Epithelial cell of proximal tubule (primary cell): ENCODE measurements around the gene SLC26A9. TPM values are rescaled to one million over a fixed set of nuclear protein-coding genes. Genes with fewer than 3 reads are reported as not detected.

Source experiments
- DNase-seq: peaks from one replicate; pipeline ENCODE4 v3.0.0-alpha.2; 2011; ENCODE audit warnings: low read depth
- H3K4me3 ChIP-seq: 2 replicates; pipeline ENCODE4 v1.5.1; 2011; ENCODE audit warnings: low read depth, mild to moderate bottlenecking, low read length
- total RNA-seq: library from RNA; depleted of rRNA; stranded (reverse); fragments of >200 nt; gene quantifications from 2 replicates; pipeline ENCODE4 v1.2.3, GENCODE V29; 2015
- TF ChIP-seq, protein P1 (sequence below): conservative IDR thresholded peaks from 2 replicates; pipeline ENCODE4 v1.5.1; 2012; ENCODE audit warnings: low read depth, mild to moderate bottlenecking, low read length

Gene SLC26A9
- total RNA-seq, 1 donor from 2014 or later, result not detected

DNA sequence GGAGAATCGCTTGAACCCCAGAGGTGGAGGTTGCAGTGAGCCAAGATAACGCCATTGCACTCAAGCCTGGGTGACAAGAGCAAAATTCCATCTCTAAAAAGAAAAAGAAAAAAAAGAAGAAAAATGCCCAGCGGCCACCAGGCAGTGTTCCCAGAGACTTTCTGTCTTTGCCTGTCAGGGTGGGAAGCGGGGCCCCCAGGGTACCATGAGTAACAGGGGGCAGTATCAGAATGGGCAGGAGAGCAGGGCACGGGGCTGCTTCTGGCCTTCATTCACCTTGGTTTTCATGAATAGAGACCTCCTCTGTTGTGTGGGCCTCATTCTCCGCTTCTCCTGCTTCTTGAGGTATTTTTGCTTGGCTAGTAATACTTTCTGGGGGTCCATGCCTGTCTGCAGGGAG lies 20.4 kb downstream of the SLC26A9 start:
- TF ChIP-seq, protein P1, sequence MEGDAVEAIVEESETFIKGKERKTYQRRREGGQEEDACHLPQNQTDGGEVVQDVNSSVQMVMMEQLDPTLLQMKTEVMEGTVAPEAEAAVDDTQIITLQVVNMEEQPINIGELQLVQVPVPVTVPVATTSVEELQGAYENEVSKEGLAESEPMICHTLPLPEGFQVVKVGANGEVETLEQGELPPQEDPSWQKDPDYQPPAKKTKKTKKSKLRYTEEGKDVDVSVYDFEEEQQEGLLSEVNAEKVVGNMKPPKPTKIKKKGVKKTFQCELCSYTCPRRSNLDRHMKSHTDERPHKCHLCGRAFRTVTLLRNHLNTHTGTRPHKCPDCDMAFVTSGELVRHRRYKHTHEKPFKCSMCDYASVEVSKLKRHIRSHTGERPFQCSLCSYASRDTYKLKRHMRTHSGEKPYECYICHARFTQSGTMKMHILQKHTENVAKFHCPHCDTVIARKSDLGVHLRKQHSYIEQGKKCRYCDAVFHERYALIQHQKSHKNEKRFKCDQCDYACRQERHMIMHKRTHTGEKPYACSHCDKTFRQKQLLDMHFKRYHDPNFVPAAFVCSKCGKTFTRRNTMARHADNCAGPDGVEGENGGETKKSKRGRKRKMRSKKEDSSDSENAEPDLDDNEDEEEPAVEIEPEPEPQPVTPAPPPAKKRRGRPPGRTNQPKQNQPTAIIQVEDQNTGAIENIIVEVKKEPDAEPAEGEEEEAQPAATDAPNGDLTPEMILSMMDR, result no peak
- H3K4me3 ChIP-seq, result no peak overlapping the region
- no peak for DNase-seq

DNA sequence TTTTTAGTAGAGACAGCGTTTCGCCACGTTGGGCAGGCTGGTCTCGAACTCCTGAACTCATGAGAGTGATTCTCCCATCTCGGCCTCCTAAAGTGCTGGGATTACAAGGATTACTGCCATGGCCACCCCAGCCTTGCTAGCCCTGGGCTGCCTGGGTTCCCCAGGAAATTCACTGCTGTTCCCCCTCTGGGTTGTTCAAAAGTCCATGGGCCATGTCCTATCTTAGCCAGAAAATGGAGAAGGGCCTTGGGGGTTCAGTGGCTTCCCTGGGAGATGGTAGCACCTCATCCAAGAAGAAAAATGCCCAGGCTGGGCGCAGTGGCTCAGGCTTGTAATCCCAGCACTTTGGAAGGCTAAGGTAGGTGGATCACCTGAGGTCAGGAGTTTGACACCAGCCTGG lies 20.9 kb downstream of the SLC26A9 start:
- DNase-seq, result no peak
- TF ChIP-seq, protein P1, result no peak
- no peak overlapping the region for H3K4me3 ChIP-seq

DNA sequence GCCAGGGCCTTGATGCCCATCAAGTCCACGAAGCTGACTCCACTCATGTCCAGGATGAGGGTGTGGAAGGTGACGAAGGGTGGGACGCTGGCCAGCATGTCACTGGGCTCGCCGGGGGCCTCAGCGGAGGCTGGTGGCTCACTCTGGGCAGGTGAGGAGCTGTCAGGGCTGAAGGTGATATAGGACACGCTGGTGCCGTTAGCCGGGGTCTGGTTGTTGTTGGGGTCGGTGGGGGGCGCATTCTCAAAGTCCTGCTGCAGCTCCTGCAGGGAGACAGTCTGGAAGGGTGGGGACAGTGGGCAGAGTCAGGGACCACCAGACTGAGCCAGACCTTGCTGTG lies 21.7 kb downstream of the SLC26A9 start:
- DNase-seq, result no peak
- H3K4me3 ChIP-seq, result no peak overlapping the region
- TF ChIP-seq, protein P1, result no peak

DNA sequence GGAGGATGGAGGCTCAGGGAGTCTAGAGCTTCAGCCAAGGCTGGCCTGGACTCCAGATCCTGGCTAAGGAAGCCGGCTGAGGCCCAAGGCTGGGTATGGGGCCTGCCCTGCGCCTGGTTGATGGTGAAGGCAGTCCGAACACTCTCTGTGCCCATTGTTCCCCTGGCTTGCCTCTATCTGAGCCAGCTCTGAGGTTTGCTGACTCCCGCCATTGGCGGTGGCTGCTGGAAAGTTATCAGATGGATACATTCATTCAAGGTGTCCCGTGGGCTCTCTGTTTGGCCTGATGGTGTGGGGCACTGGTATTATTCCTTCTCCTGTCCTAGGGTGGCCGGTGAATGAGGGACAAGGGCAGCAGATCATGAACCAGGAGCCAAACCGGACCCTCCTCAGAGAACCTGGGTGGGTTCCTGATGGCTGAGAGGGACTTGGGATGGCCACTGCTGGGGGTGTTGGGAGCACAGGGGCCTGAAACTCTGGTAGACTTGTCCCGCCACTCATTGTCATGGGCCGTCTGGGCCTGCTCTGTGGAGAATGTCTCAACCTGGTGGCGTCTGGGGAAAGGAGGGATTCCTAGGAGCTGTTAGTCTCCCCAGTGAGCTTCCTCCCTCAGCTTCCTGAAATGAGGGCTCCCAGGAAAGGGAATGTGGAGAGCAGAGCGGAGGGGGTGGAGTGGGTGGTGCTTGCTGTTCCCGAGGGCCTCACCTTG lies 22.2 kb downstream of the SLC26A9 start:
- TF ChIP-seq, protein P1, result no peak
- H3K4me3 ChIP-seq, result no peak overlapping the region
- no peak for DNase-seq

DNA sequence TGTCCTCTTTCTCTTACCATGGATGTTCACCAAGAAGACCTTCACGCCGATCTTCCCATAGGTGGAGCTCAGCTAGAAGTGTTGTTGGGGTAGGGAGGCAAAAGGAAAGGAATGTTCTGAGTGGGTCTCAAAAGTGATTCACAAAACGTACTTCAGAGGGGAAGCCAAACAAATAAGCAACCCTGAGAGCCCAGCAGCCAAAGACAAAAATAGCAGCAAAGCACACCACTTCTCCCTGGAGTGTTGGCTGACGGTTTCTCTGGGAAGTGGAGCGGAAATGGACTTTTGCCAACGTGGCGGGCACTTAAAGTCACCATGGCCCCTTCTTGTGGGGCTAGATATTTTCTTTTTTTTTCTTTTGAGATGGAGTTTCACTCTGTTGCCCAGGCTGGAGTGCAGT lies 23.1 kb downstream of the SLC26A9 start:
- no peak for DNase-seq
- TF ChIP-seq, protein P1, result no peak

DNA sequence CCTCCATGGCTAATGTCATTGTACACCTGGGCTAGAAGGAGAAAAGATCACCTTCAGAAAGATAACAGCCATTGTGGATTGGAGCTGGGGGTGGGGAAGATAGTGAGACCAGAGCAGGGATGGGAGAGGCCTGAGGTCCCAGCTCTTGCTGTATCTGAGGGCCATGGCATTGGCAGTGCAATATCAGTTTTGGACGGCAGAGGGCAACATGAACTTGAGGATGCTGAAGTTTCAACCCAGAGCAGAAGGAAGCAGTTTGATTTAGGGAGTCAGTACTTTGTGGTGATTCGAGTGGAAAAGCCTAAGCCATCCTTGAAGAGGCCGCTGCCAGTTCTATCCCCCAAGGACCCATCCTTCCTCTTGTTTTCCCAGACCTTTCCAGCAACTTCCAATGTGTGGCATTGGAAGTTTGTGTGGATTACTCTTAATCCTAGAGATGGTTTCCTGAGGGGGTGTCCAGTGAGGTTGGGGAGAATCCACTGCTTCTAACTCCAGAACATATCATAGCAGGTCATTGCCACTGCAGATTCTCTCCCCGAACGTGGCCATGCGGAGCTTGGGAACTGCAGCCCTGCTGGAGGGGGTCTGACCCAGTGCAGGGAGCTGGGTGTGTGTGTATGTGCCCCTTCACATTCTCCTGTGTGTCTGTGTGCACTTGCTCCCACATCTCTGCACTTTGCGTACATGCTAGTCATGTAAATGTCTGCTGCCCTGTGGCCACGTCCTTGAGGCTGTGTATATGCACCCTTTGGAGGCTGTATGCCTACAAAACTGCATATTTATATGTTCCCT lies 24.1 kb downstream of the SLC26A9 start:
- no peak for DNase-seq
- H3K4me3 ChIP-seq, result no peak overlapping the region
- TF ChIP-seq, protein P1, result peak; percentile 93

More for the DNA sequence above, 23.1 kb downstream of the SLC26A9 start:
- no peak overlapping the region for H3K4me3 ChIP-seq
